HepG2 (cell line): Measurements from ENCODE around the gene ATP6V0D1. TPM values are rescaled to one million over a fixed set of nuclear protein-coding genes. Genes with fewer than 3 reads are reported as not detected.

ENCODE experiments used
- AGO2 ChIP-seq: fragments of 200-400 bp; formaldehyde crosslinking; optimal IDR thresholded peaks from 2 replicates; pipeline ENCODE3; 2017; ENCODE audit warnings: mild to moderate bottlenecking, low read depth, low read length, moderate library complexity
- CEBPB ChIP-seq: IDR thresholded peaks from 2 replicates; pipeline ENCODE4 v1.6.1; 2011; ENCODE audit warnings: low read depth, low read length, improper control_type of control experiment, borderline replicate concordance
- FLYWCH1 ChIP-seq: sonication (generic); formaldehyde crosslinking; IDR thresholded peaks from 2 replicates; pipeline ENCODE4 v1.8.1; 2023; ENCODE audit warnings: mild to moderate bottlenecking, missing genetic modification reagents
- IKZF4 ChIP-seq: sonication (generic); formaldehyde crosslinking; IDR thresholded peaks from 2 replicates; pipeline ENCODE4 v1.5.1; 2020; ENCODE audit warnings: borderline replicate concordance, mild to moderate bottlenecking, low read depth, missing genetic modification reagents; ENCODE audit errors: not compliant biosample characterization
- KLF12 ChIP-seq: sonication (generic); formaldehyde crosslinking; IDR thresholded peaks from 2 replicates; pipeline ENCODE4 v1.4.0; 2020; ENCODE audit warnings: missing genetic modification reagents, borderline replicate concordance
- MATR3 ChIP-seq: sonication (generic); formaldehyde crosslinking; IDR thresholded peaks from 2 replicates; pipeline ENCODE4 v1.4.0; 2020; ENCODE audit warnings: missing genetic modification reagents
- NCOA1 ChIP-seq: sonication (generic); formaldehyde crosslinking; IDR thresholded peaks from 2 replicates; pipeline ENCODE4 v1.9.0; 2021; ENCODE audit warnings: missing genetic modification reagents
- NKX3-1 ChIP-seq: sonication (generic); formaldehyde crosslinking; IDR thresholded peaks from 2 replicates; pipeline ENCODE4 v1.5.0; 2020; ENCODE audit warnings: missing genetic modification reagents
- STAT5B ChIP-seq: sonication (generic); formaldehyde crosslinking; IDR thresholded peaks from 2 replicates; pipeline ENCODE4 v1.4.0; 2020; ENCODE audit warnings: missing genetic modification reagents
- U2AF2 ChIP-seq: fragments of 200-400 bp; formaldehyde crosslinking; IDR thresholded peaks from 2 replicates; pipeline ENCODE4 v1.6.1; 2017; ENCODE audit warnings: low read depth, mild to moderate bottlenecking, low read length
- ZNF101 ChIP-seq: sonication (generic); formaldehyde crosslinking; IDR thresholded peaks from 2 replicates; pipeline ENCODE4 v1.4.0; 2020; ENCODE audit warnings: mild to moderate bottlenecking, low read depth, missing genetic modification reagents, borderline replicate concordance
- ZNF230 ChIP-seq: sonication (generic); formaldehyde crosslinking; IDR thresholded peaks from 2 replicates; pipeline ENCODE4 v1.4.0; 2020; ENCODE audit warnings: mild to moderate bottlenecking, missing genetic modification reagents
- ZNF530 ChIP-seq: sonication (generic); formaldehyde crosslinking; IDR thresholded peaks from 2 replicates; pipeline ENCODE4 v1.5.0; 2020; ENCODE audit warnings: low read depth, mild to moderate bottlenecking, missing genetic modification reagents
- ZNF558 ChIP-seq: sonication (generic); formaldehyde crosslinking; IDR thresholded peaks from 2 replicates; pipeline ENCODE4 v1.9.0; 2022; ENCODE audit warnings: mild to moderate bottlenecking, missing genetic modification reagents, borderline replicate concordance
- ZNF562 ChIP-seq: sonication (generic); formaldehyde crosslinking; IDR thresholded peaks from 2 replicates; pipeline ENCODE4 v1.8.0; 2022; ENCODE audit warnings: missing genetic modification reagents, borderline replicate concordance
- ZNF567 ChIP-seq: sonication (generic); formaldehyde crosslinking; IDR thresholded peaks from 2 replicates; pipeline ENCODE4 v1.8.1; 2023; ENCODE audit warnings: mild to moderate bottlenecking, missing genetic modification reagents, borderline replicate concordance
- ZNF720 ChIP-seq: sonication (generic); formaldehyde crosslinking; IDR thresholded peaks from 2 replicates; pipeline ENCODE4 v1.4.0; 2020; ENCODE audit warnings: missing genetic modification reagents
- ZNF737 ChIP-seq: sonication (generic); formaldehyde crosslinking; IDR thresholded peaks from 2 replicates; pipeline ENCODE4 v1.5.0; 2020; ENCODE audit warnings: missing genetic modification reagents, mild to moderate bottlenecking, borderline replicate concordance
- ZNF747 ChIP-seq: sonication (generic); formaldehyde crosslinking; IDR thresholded peaks from 2 replicates; pipeline ENCODE4 v1.8.1; 2023; ENCODE audit warnings: missing genetic modification reagents, mild to moderate bottlenecking, borderline replicate concordance
- ZNF83 ChIP-seq: sonication (generic); formaldehyde crosslinking; IDR thresholded peaks from 2 replicates; pipeline ENCODE4 v1.4.0; 2020; ENCODE audit warnings: missing genetic modification reagents, mild to moderate bottlenecking, borderline replicate concordance
- ZSCAN22 ChIP-seq: sonication (generic); formaldehyde crosslinking; IDR thresholded peaks from 2 replicates; pipeline ENCODE4 v1.4.0; 2020; ENCODE audit warnings: mild to moderate bottlenecking, missing genetic modification reagents
- polyA plus RNA-seq, 8 experiments: library from polyadenylated mRNA; depleted of rRNA in 3 of 8; stranded (reverse) in 7 of 8; unstranded in 1 of 8; fragments of >200 nt; fragmentation: Illumina TruSeq in 4 of 8; extraction: Trizol in 4 of 8; gene quantifications; 2 replicates each; pipeline versions ENCODE4 v1.2.1 to v1.2.3, GENCODE V29; 2011 to 2016; ENCODE audit warnings: low read depth in 4 of 8, missing spikeins in 1 of 8, mixed read lengths in 1 of 8; ENCODE audit not compliant: insufficient read depth in 1 of 8
- total RNA-seq, 5 experiments: library from RNA; depleted of rRNA; stranded (reverse); fragments of >200 nt; fragmentation: Illumina TruSeq; extraction: Trizol; gene quantifications; 2 replicates each; pipeline ENCODE4 v1.2.3, GENCODE V29; 2016; ENCODE audit warnings: low read depth in 1 of 5
- TF ChIP-seq, protein P1 (sequence below): sonication (generic); formaldehyde crosslinking; IDR thresholded peaks from 2 replicates; pipeline ENCODE4 v1.8.0; 2022; ENCODE audit warnings: missing genetic modification reagents, mild to moderate bottlenecking, moderate library complexity, borderline replicate concordance
- TF ChIP-seq, protein P2 (sequence below): sonication (generic); formaldehyde crosslinking; IDR thresholded peaks from 2 replicates; pipeline ENCODE4 v1.4.0; 2020; ENCODE audit warnings: mild to moderate bottlenecking, missing genetic modification reagents
- TF ChIP-seq, protein P3 (sequence below): sonication (generic); formaldehyde crosslinking; IDR thresholded peaks from 2 replicates; pipeline ENCODE4 v1.8.0; 2022; ENCODE audit warnings: missing genetic modification reagents, mild to moderate bottlenecking, inconsistent platforms, borderline replicate concordance
- TF ChIP-seq, protein P4 (sequence below): sonication (generic); formaldehyde crosslinking; IDR thresholded peaks from 2 replicates; pipeline ENCODE4 v1.8.0; 2022; ENCODE audit warnings: mild to moderate bottlenecking, missing genetic modification reagents; ENCODE audit not compliant: insufficient replicate concordance

The ATP6V0D1 gene
- total and polyA plus RNA-seq, 2 of the 13 experiments (the other 11 are each of a cell fraction or from before 2014, with no cell fraction given): 51.1 to 61.3 TPM

DNA sequence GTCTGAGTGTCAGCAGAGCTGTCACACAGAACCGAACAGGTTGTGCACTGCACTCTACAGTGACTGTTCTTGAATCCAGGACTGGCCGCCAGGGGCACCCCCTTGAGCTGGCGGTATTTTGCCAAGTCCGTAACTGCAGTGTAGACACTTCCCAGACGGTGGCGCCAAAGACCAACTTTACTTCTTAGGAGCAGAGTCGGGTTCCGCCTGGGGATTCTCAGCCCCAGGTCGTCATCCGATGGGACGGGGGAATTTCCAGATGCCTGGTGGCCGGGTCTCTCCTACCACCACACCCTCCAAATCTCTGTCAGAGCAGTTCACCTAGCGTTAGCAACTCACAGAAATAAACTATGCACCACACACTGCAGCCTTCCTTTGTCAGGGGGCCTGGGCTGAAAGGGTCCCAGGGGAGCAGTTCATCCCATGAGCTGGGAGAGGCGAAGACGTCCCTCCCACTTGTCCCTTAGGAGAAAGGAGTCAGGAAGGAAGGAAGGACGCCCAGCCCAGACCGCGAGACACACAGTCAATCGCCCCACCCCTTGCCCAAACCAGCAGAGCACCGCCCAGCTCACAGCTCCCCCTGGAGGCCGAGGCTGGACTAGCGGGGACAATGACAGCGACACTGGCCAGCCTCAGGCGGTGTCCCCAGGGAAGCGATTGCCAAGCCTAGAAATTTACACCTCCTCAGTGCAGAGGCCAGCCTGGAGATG, 40.3 kb upstream of the ATP6V0D1 start (continued):
- TF ChIP-seq, protein P1, sequence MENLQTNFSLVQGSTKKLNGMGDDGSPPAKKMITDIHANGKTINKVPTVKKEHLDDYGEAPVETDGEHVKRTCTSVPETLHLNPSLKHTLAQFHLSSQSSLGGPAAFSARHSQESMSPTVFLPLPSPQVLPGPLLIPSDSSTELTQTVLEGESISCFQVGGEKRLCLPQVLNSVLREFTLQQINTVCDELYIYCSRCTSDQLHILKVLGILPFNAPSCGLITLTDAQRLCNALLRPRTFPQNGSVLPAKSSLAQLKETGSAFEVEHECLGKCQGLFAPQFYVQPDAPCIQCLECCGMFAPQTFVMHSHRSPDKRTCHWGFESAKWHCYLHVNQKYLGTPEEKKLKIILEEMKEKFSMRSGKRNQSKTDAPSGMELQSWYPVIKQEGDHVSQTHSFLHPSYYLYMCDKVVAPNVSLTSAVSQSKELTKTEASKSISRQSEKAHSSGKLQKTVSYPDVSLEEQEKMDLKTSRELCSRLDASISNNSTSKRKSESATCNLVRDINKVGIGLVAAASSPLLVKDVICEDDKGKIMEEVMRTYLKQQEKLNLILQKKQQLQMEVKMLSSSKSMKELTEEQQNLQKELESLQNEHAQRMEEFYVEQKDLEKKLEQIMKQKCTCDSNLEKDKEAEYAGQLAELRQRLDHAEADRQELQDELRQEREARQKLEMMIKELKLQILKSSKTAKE (CRISPR knock-in tag): no peak
- TF ChIP-seq KLF12: peak; percentile 89; the same call in 1 of the 2 replicates
- TF ChIP-seq, protein P2, sequence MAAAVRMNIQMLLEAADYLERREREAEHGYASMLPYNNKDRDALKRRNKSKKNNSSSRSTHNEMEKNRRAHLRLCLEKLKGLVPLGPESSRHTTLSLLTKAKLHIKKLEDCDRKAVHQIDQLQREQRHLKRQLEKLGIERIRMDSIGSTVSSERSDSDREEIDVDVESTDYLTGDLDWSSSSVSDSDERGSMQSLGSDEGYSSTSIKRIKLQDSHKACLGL (CRISPR knock-in tag): peak; percentile 58; the same call in 1 of the 2 replicates
- TF ChIP-seq, protein P3, sequence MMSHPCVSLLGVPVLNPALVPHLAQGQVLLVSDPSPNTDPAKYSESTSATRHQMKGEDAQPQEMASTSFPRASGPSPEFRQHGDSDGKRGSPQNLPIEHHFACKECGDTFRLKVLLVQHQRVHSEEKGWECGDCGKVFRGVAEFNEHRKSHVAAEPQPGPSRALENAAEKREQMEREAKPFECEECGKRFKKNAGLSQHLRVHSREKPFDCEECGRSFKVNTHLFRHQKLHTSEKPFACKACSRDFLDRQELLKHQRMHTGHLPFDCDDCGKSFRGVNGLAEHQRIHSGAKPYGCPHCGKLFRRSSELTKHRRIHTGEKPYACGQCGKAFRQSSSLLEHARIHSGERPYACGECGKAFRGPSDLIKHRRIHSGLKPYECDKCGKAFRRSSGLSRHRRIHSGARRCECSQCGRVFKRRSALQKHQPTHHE: no peak
- no peak; the same call in 1 of the 2 replicates for TF ChIP-seq ZNF737 (CRISPR knock-in tag)
- TF ChIP-seq ZNF562 (CRISPR knock-in tag): no peak
- no peak; the same call in 1 of the 2 replicates for TF ChIP-seq ZSCAN22 (CRISPR knock-in tag)
- TF ChIP-seq CEBPB: no peak
- no peak for TF ChIP-seq ZNF83 (CRISPR knock-in tag)
- no peak for TF ChIP-seq IKZF4 (CRISPR knock-in tag)
- TF ChIP-seq FLYWCH1 (CRISPR knock-in tag): no peak
- no peak for TF ChIP-seq ZNF530 (CRISPR knock-in tag)
- no peak for TF ChIP-seq ZNF101 (CRISPR knock-in tag)
- TF ChIP-seq NKX3-1: no peak
- TF ChIP-seq ZNF720: no peak
- TF ChIP-seq ZNF567 (CRISPR knock-in tag): 0 out of 2 replicates have a peak, but pooled peaks have one; percentile 29
- TF ChIP-seq, protein P4, sequence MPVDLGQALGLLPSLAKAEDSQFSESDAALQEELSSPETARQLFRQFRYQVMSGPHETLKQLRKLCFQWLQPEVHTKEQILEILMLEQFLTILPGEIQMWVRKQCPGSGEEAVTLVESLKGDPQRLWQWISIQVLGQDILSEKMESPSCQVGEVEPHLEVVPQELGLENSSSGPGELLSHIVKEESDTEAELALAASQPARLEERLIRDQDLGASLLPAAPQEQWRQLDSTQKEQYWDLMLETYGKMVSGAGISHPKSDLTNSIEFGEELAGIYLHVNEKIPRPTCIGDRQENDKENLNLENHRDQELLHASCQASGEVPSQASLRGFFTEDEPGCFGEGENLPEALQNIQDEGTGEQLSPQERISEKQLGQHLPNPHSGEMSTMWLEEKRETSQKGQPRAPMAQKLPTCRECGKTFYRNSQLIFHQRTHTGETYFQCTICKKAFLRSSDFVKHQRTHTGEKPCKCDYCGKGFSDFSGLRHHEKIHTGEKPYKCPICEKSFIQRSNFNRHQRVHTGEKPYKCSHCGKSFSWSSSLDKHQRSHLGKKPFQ: no peak
- TF ChIP-seq U2AF2: no peak
- TF ChIP-seq MATR3 (CRISPR knock-in tag): no peak
- no peak for TF ChIP-seq STAT5B (CRISPR knock-in tag)
- TF ChIP-seq AGO2: no peak
- no peak; the same call in 1 of the 2 replicates for TF ChIP-seq ZNF747 (CRISPR knock-in tag)
- no peak for TF ChIP-seq ZNF558 (CRISPR knock-in tag)
- TF ChIP-seq ZNF230 (CRISPR knock-in tag): no peak; the same call in 1 of the 2 replicates
- 0 out of 2 replicates have a peak, but pooled peaks have one; percentile 50 for TF ChIP-seq NCOA1 (CRISPR knock-in tag)
